ENCODE data around the gene FKBP7. TPM values are rescaled to one million over a fixed set of nuclear protein-coding genes. Genes with fewer than 3 reads are reported as not detected.
A peak's percentile ranks its signal among the peaks of the same experiment; 100 is the strongest.

FKBP7 gene
- total and polyA plus RNA-seq, 4 donors, result 2.8 to 10.4 (median 4.9) TPM

- TF ChIP-seq EGR1 (IDR thresholded peaks at IDR 0.05; ENCODE audit: low read depth in 2 of 2) (no peak), RXRA (IDR thresholded peaks at IDR 0.05) (peak in 1 of 2 donors; percentile 32)
Observed at GRCh38 chr2:178428396-178428806, 50.0 kb downstream of the FKBP7 start (continued).

GRCh38 chr2:178427458-178427857, 50.9 kb downstream of the FKBP7 start:
- DNase-seq (ENCODE audit: low spot score), result no peak
- WGBS, result 90% methylated on average over 2 of the region's 2 CpGs
- Histone ChIP-seq H3K27ac (ENCODE audit: low read depth in 1 of 2, low read length in 2 of 2) (no peak overlapping the region), H3K9me3 (ENCODE audit: control insufficient read depth in 4 of 4, low read length in 3 of 4) (no peaks in the 10 kb centered on the region), H3K4me1 (ENCODE audit: control insufficient read depth in 4 of 4, insufficient read depth in 4 of 4, low read length in 3 of 4) (peaks cover 0 to 6% (median 0%) of the 10 kb centered on the region in 4 donors), H3K36me3 (ENCODE audit: control insufficient read depth in 4 of 4, insufficient read depth in 3 of 4, low read depth in 1 of 4, low read length in 3 of 4) (peaks cover 3 to 26% (median 18%) of the 10 kb centered on the region in 4 donors), H3K4me3 (ENCODE audit: low read depth in 1 of 3, low read length in 3 of 3) (no peak overlapping the region), H3K27me3 (ENCODE audit: control insufficient read depth in 4 of 4, insufficient read depth in 4 of 4, low read length in 3 of 4) (no peaks in the 10 kb centered on the region), H3K9ac (ENCODE audit: low read depth in 1 of 2, low read length in 2 of 2) (no peak overlapping the region)
- TF ChIP-seq ZBTB33 (IDR thresholded peaks at IDR 0.05), result no peak
- no peak for TF ChIP-seq JUND (IDR thresholded peaks at IDR 0.05)
- TF ChIP-seq EGR1 (IDR thresholded peaks at IDR 0.05; ENCODE audit: low read depth in 2 of 2), result no peak
- TF ChIP-seq NR2F2 (IDR thresholded peaks at IDR 0.05), result no peak
- no peak for TF ChIP-seq MAX (IDR thresholded peaks at IDR 0.05)
- TF ChIP-seq GABPA (IDR thresholded peaks at IDR 0.05 in 1 of 2, conservative IDR thresholded peaks at IDR 0.05 in 1 of 2), result no peak
- TF ChIP-seq REST (IDR thresholded peaks at IDR 0.05), result no peak
- TF ChIP-seq TAF1 (conservative IDR thresholded peaks at IDR 0.05), result no peak
- TF ChIP-seq HNF4G (IDR thresholded peaks at IDR 0.05), result no peak
- TF ChIP-seq CTCF (IDR thresholded peaks at IDR 0.05; ENCODE audit: low read depth, low read length, missing input control), result no peak
- no peak for TF ChIP-seq RXRA (IDR thresholded peaks at IDR 0.05)
- no peak for TF ChIP-seq RAD21 (IDR thresholded peaks at IDR 0.05)
- no peak for TF ChIP-seq YY1 (IDR thresholded peaks at IDR 0.05)
- TF ChIP-seq FOXA2 (IDR thresholded peaks at IDR 0.05), result no peak
- no peak for TF ChIP-seq FOXA1 (IDR thresholded peaks at IDR 0.05)
- no peak for TF ChIP-seq ATF3 (IDR thresholded peaks at IDR 0.05)

Data from liver (tissue), 9 donors.